ENCODE data around the gene HUS1.
"Not testable (repeated sequence)": the region's sequence is repeated elsewhere in the genome, so short reads cannot be mapped to it uniquely, and the experiment has no call there.

HUS1 gene

DNA sequence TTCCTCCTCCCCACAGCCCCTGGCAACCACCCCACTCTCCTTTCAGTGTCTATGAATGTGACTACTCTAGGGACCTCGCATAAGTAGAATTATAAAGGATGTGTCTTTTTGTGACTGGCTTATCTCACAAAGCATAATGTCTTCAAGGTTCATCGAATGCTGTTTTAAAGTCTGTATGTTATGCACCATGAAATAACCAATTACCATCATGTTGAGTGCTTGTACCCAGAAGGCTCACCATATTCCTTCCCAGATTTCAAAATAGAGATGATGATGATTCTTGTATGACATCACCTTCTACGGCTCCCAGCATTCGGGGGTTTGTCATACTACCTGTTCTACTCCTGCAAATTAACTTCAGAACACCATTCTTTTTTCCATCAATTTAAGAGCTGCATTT, 43.1 kb downstream of the HUS1 start:
- no peak for DNase-seq (ENCODE audit: insufficient read length, low spot score)
- TF ChIP-seq POLR2A (IDR thresholded peaks at IDR 0.05; ENCODE audit: low read depth, low read length) = no peak
- FAIRE-seq = no peak

DNA sequence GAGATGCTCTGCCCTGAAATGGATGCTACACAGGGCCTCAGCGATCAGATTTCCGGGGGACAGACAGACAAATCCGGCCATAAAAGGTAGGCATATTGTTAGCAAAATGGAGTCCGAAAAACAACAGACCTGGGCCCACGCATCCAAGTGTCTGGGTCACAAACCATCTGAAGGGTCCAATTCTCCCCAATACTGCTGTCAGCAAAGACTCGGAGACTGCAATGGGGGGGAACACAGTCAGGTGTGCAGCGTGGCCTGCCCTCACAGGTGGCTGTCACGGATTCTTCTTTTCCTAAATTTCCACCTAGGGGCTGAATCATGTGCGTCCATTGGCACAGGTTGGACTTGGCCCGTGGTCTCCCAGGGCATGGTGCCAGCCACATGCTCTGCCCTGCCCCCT, 44.1 kb downstream of the HUS1 start:
- no peak for TF ChIP-seq POLR2A (IDR thresholded peaks at IDR 0.05; ENCODE audit: low read depth, low read length)
- FAIRE-seq (no peak), DNase-seq (ENCODE audit: insufficient read length, low spot score) (no peak)

DNA sequence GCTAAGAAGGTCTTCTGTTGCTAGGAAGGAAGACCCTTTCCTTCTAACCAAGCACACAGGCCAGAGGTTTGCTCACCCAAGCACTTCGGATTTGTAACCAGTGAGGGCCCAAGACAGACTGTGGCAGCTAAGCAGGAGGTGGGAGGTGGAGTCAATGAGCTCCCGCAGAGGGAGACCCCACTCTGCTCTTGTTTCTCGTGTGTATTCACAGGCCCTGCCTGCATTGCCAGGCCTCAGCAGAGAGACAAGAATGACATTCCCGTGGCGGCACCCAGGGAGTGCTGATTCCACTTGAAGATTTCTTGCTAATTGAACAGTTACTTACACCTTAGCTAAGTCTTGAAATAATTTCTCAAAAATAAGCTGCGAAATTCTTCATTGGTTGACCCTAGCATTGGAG, 44.6 kb downstream of the HUS1 start:
- no peak for TF ChIP-seq POLR2A (IDR thresholded peaks at IDR 0.05; ENCODE audit: low read depth, low read length)
- no peak for DNase-seq (ENCODE audit: insufficient read length, low spot score)
- no peak for FAIRE-seq

DNA sequence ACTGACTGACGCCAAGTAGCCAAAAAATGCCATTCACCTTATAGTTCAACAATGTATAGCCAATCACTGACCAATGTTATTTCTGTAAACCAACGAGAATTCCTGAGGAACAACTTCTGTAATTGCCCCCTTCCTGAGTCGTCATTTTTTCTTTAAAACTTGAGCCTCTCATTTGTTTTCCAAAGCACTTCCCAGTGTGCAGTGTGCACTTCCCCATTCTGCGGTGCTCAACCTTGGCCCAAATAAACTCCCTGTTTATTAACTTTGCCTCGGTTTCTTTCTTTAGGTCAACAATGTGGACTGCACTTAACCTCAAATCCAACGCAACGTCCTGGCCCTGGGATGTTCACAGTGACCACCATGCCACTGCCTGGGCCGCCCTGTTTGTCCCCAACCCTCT, 46.2 kb downstream of the HUS1 start:
- TF ChIP-seq POLR2A (IDR thresholded peaks at IDR 0.05; ENCODE audit: low read depth, low read length) = no peak
- FAIRE-seq (no peak), DNase-seq (ENCODE audit: insufficient read length, low spot score) (no peak)

DNA sequence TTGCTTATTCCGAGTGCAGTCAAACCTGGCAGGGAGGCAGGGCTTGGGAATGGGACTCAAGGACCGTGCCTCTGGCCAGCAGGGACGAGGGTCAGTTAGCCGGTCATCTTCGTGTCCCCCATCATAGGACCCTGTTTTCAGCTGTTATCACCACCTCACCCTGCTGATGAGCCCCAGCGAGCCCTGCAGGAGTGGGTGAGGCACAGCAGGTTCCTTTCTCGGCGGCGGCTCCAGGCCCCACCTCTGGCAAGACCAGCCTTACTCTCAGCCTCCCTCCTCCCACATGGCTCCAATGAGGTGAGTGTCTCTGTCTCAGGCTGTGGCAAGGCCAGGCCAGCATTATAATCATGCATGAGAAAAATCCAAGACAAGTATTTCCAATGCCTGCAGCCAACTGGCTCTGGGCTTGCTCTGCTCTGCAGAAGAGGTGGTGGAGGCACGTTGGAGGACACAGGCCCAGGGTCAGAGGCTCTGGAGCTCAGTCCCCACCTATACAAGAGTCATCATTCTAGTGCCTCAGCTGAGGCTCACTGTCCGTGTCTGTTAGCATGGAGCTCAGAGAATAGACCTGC, 46.9 kb downstream of the HUS1 start:
- TF ChIP-seq POLR2A (IDR thresholded peaks at IDR 0.05; ENCODE audit: low read depth, low read length) = no peak
- DNase-seq (ENCODE audit: insufficient read length, low spot score) = no peak
- no peak for FAIRE-seq

DNA sequence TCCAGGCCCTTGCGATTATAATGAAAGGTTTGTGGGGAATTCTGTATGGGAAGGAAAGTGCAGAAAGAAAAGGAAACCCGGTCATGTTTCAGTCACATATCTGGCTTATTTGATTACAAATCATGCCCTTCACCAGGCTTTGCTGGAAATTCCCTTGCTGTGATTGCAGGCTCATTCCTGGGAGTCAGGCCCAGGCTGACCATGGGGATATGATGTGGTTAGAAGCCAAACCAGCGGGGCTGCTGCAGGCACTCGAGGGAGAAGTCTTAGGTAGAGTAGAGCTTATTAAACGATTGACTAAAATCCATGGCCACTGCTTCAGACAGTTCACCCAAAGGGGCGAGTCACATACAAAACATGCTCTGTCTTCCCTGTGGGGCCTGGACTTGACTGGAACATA, 47.4 kb downstream of the HUS1 start:
- TF ChIP-seq POLR2A (IDR thresholded peaks at IDR 0.05; ENCODE audit: low read depth, low read length) = no peak
- FAIRE-seq = no peak
- DNase-seq (ENCODE audit: insufficient read length, low spot score) = peak; percentile 51

DNA sequence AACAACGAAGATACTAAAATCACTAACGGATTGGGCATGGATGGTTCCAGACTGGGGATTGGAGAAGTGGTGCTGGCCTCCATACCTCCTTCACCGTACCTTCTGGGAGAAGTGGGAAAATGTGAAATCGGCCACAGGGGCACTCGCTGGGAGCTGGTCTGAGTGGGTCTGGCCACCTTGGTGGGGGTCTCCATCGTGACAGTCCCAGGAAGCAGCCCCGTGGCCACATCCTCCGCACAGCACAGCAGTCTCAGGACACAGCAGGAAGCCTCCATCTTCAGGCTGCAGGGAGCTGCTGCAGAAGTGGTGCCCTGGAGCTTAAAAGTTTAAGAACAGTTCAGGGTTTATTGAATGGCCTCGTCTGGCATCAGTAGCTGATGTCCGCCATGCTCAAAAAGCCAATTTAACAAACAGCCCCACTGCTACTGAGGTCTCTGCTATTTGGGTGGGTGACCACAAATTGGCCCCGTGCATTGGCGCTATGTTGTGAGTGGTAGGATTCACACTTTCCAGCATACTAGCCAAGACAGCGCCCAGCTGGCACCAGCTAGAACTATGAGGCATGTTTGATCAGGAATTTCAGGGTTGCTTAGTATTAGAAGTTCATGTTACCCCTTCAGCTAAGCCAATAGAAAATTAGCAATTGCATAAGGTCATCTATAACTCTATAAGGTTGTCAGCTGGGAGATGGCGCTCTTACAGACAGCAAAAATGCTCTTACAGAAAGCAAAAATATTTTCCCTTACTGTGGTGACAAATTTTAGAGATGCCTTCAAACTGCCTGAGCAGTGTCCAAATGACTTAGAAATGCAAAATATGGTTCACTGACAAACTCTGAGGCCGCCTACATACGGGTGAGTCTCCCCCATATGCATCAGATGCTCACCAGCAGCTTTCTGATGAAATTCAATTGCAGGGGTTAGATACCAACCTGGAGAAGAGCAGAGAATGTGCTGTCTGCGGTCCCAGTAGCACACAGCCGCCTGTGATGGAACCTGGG, 48.1 kb downstream of the HUS1 start:
- FAIRE-seq (no peak), DNase-seq (ENCODE audit: insufficient read length, low spot score) (no peak)
- TF ChIP-seq POLR2A (IDR thresholded peaks at IDR 0.05; ENCODE audit: low read depth, low read length) = no peak

DNA sequence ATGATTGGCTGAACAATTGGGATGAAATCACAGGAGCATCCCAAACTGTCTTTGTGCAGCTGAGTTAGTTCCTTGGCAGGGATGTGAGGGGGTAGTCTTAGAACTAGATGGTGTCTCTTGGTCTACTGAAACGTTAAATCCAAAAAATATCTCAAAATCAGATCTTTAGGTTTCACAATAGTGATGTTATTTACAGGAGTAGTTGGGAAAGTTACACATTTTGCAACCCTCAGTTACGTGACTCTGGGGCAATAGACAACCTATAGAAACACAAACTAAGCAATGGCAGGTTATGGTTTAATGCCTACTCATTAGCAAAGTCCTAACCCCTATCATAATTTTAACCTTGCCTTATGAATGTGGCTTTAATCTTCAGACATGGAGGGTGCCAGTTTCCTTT, 55.1 kb downstream of the HUS1 start:
- no peak for FAIRE-seq
- no peak for DNase-seq (ENCODE audit: insufficient read length, low spot score)
- TF ChIP-seq POLR2A (IDR thresholded peaks at IDR 0.05; ENCODE audit: low read depth, low read length) = no peak

DNA sequence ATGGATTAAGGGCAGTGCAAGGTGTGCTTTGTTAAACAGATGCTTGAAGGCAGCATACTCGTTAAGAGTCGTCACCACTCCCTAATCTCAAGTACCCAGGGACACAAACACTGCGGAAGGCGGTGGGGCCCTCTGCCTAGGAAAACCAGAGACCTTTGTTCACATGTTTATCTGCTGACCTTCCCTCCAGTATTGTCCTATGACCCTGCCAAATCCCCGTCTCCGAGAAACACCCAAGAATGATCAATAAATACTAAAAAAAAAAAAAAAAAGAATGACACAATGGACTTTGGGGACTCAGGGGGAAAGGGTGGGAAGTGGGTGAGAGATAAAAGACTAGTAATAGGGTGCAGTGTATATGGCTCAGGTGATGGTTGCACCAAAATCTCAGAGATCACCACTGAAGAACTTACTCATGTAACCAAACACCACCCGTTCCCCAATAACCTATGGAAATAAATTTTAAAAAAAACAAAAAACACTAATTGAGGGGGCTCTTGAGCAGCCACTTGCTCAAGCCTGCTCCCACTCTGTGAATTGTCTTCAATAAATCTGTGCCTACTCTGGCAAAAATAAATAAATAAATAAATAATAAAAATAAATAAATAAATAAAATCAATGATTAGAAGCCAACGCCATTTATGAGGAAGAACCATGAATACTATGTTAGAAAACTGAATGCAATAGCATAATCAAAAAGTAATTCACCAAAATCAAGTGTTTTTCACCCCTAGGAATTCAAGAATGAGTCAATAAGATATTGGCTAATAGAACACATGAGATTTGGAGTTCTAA, 56.1 kb downstream of the HUS1 start:
- FAIRE-seq; DNase-seq (ENCODE audit: insufficient read length, low spot score): not testable (repeated sequence)

DNA sequence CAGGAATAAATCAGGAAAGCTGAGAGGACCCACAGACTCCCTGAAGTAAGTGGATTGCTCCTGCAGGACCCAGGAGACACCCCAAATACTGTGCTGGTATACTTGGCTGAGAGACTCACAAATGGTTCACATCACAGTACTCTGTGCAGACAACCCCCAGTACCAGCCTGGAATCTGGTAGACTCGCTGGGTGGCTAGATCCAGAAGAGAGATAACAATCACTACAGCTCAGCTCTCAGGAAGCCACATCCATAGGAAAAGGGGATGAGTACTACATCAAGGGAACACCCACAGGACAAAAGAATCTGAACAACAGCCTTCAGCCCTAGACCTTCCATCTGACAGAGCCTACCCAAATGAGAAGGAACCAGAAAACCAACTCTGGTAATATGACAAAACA, 62.9 kb downstream of the HUS1 start:
- DNase-seq (ENCODE audit: insufficient read length, low spot score); FAIRE-seq: not testable (repeated sequence)

DNA sequence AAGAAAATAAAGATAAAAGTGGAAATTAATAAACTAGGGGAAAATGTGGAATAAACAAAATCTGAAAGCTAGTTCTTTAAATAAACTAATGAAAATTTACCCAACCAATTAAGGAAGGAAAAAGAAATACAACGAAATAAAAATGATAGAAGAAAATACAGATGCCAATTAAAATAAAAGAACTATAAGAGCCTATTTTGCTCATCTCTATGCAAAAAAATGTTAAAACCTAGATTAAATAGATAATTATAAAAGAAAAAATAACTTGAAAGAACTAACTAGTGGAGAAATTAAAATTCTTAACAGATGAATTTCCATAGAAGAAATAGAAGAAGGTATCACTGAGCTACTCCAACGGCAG, 63.8 kb downstream of the HUS1 start:
- DNase-seq (ENCODE audit: insufficient read length, low spot score) (no peak), FAIRE-seq (no peak)

DNA sequence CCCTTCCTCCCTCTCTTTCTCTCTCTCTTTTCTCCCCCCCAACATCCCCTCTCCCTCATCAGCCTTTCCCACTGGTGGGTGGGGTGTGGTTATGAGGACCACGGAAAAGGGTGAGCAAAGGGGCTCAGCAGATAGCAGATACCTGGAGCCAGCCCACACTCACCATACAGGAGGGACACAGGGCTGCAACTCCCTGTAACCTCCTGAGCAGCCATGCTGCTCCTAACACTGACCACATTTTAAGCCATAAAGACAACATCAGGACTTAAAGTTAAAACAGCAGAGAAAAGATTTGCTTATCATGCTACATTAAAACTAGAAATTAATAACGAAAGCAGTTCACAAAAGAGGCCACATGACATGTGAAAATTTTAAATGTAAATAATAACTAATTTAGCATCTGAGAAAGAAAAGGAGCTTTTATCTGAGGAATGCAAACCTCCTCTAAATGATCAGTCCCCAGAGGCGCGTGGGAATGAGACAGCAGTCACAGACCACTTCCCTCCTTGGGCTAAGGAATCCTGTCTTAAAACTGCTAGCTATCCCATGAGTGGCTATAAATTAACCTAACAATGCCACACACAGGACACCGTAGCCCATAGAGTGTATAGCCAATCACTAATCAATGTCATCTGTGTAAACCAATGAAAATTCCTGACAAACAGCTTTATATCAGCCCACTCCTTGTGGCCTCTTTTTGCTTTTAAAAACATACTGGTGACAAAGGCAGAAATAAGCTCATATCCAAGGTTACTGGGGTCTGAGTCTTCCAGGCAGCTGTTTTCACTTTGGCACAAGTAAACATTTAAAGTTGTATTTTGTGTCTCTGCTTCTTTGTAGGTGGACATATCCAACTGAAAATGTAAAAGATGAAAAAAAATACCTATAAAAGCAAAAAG, 64.4 kb downstream of the HUS1 start:
- FAIRE-seq (no peak), DNase-seq (ENCODE audit: insufficient read length, low spot score) (no peak)
- TF ChIP-seq POLR2A (IDR thresholded peaks at IDR 0.05; ENCODE audit: low read depth, low read length) = no peak

More for the DNA sequence above, 63.8 kb downstream of the HUS1 start:
- TF ChIP-seq POLR2A (IDR thresholded peaks at IDR 0.05; ENCODE audit: low read depth, low read length) = no peak
